Measurements from ENCODE around the gene RRP12. TPM values are rescaled to one million over a fixed set of nuclear protein-coding genes. Genes with fewer than 3 reads are reported as not detected.

RRP12 gene
- total RNA-seq, 1 donor from 2014 or later: 25.8 TPM

DNA sequence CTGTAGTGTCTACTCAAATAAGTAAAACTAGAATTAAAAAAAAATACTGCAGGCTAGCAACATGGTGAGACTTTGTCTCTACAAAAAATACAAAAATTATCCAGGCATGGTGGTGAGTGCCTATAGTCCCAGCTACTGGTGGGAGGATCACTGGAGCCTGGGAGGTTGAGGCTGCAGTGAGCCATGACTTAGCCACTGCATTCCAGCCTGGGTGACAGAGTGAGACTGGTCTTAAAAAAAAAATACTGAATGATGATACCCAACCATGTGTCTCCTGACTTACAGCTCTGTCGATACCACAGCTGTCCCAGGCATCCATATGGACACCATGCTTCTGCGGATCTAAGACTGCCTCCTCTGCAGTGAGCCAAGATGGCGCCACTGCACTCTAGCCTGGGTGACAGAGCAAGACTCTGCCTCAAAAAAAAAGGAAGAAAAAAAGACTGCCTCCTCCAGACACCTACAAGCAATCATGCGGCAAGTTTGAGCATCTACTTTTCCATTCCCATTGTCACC, 90.0 kb downstream of the RRP12 start:
- no peak for ATAC-seq

DNA sequence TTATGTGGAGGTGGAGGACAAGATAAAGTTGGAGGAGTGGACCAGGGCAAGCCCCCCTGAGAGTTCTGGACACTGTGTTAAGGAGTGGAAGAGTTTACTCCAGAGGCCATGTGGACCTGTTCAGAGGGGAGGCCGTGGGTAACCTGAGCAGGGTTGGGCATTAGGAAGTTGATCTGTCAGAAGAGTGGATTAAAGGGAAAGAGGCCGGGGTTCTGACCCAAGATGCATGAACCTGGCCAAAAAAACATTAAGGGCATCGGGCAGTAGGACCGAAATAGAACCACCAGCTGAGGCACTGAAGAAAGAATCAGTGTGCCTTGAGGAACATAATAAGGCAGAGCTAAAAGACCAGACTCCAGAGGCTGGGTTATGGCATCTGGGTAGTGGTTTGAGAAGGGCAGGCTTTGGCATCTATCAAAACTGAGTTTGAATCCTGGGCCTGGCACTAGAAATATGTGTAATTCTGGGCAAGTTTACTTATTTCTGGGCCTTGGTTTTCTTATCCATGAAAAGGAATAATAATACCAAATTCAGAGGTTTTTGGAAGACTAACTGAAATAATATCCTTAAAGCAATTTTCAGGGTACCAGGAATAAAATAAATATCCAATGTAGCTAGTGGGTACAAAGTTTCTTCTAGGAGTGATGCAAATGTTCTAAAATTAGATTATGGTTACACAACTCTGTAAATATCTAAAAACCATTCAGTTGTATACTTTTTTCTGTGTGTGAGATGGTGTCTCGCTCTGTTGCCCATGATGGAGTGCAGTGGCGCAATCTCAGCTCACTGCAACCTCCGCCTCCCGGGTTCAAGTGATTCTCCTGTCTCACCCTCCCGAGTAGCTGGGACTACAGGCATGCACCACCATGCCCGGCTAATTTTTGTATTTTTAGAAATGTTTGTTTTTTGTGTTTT, 93.0 kb downstream of the RRP12 start:
- no peak for ATAC-seq

DNA sequence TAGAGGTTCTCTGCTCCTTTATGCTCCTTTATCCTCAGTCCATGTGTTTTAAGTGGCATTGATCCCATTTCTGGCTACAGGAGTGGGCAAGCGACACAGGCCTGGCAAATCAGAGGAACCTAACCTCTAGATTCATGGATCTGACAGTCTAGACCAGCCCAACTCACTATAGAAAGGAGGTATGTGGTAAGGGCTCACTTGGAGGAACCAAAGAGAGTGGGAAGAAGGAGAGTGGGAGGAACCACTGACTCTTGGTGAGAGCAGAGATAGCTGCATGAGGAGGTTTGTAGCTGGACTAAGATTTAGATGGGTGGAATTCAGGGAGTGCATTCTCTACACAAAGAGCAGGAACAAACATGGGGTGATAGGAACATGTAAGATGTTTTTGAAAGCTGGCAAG, 93.7 kb downstream of the RRP12 start:
- no peak for ATAC-seq

Other genes starting within 250 kb of the RRP12 start
- gene SLIT1, start 215.4 kb downstream of the RRP12 start, total RNA-seq: 0.16 TPM
- gene ARHGAP19, start 108.7 kb downstream of the RRP12 start, total RNA-seq: 10.1 TPM
- 1.6 TPM for gene FRAT1, start 82.1 kb downstream of the RRP12 start, total RNA-seq
- gene FRAT2, start 66.6 kb downstream of the RRP12 start, total RNA-seq: 8.4 TPM
- 324 TPM for gene PGAM1, start 24.9 kb upstream of the RRP12 start, total RNA-seq
- gene EXOSC1, start 44.7 kb upstream of the RRP12 start, total RNA-seq: 30.8 TPM
- 23.0 TPM for gene ZDHHC16, start 44.8 kb upstream of the RRP12 start, total RNA-seq
- 44.0 TPM for gene MMS19, start 97.1 kb upstream of the RRP12 start, total RNA-seq
- 5.1 TPM for gene UBTD1, start 97.6 kb upstream of the RRP12 start, total RNA-seq
- 0.56 TPM for gene ANKRD2, start 171.4 kb upstream of the RRP12 start, total RNA-seq
- 1.7 TPM for gene HOGA1, start 183.0 kb upstream of the RRP12 start, total RNA-seq
- 0.16 TPM for gene C10orf62, start 188.4 kb upstream of the RRP12 start, total RNA-seq
- 1.9 TPM for gene MORN4, start 232.2 kb upstream of the RRP12 start, total RNA-seq
- 13.0 TPM for gene PI4K2A, start 239.3 kb upstream of the RRP12 start, total RNA-seq

Data from esophagus mucosa (tissue), 1 donor.